Stimulated activated CD4-positive, alpha-beta T cell treated with anti-CD3 and anti-CD28 coated beads, TNF-alpha, amount 100 ng/mL, for 4 hours (primary cell): ENCODE data around the gene KRTAP4-11.
"Not testable (repeated sequence)": the region's sequence is repeated elsewhere in the genome, so short reads cannot be mapped to it uniquely, and the experiment has no call there.

Experiments used
- DNase-seq, 3 experiments: peaks; one replicate each; pipeline ENCODE4 v3.0.0-alpha.2; 2020; ENCODE audit warnings: low read depth in 3 of 3

The KRTAP4-11 gene

GRCh38 chr17:41123991-41124371 is 5.8 kb upstream of the KRTAP4-11 start, which contains the start of gene KRTAP4-12:
Gene KRTAP4-12 (minus strand): TSS chr17:41124182. CDS start chr17:41124122, 60 bp downstream.
- not testable (repeated sequence) for DNase-seq

DNA sequence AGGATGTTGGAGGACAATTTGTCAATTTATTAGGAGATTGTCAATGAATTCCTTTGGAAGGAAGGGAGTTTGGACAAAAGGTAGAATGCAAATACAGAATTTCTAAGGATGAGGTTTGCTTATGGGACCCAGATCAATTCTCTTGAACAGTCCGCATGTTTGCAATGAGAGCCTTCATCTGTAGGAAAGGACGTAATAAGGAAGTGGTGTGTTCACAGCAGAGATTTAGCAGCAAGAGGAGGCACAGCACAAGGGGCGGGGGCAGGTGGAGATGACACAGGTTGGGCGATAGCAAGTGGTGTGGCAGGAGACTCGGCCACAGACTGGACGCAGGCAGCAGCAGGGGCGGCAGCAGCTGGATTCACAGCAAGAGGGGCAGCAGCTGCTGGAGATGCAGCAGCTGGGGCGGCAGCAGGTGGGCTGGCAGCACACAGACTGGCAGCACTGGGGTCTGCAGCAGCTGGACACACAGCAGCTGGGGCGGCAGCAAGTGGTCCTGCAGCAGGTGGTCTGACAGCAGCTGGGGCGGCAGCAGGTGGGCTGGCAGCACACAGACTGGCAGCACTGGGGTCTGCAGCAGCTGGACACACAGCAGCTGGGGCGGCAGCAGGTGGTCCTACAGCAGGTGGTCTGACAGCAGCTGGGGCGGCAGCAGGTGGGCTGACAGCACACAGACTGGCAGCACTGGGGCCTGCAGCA is 5.3 kb upstream of the KRTAP4-11 start:
- DNase-seq = not testable (repeated sequence)

- no peak for DNase-seq
Measured at GRCh38 chr17:41121742-41122141, 3.6 kb upstream of the KRTAP4-11 start.

GRCh38 chr17:41119696-41120690 is 1.8 kb upstream of the KRTAP4-11 start:
- DNase-seq = not testable (repeated sequence)

DNA sequence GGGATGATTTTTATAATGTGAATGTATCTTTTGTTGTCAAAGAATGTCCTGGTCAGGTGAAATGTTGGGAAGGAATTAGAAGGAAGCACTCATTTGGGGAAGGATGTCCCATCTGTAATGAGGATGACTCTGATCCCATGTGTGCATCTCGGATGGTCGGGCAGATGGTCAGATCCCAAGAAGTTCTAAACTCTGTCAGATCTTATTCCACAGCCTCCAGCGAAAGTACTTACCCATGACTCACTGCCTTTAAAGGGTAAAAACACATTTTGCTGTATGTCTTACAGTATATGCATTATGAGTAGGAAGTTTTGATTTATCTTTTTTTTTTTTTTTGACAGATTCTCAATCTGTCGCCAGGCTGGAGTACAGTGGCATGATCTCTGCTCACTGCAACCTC is 548 bp upstream of the KRTAP4-11 start:
- DNase-seq = no peak

DNA sequence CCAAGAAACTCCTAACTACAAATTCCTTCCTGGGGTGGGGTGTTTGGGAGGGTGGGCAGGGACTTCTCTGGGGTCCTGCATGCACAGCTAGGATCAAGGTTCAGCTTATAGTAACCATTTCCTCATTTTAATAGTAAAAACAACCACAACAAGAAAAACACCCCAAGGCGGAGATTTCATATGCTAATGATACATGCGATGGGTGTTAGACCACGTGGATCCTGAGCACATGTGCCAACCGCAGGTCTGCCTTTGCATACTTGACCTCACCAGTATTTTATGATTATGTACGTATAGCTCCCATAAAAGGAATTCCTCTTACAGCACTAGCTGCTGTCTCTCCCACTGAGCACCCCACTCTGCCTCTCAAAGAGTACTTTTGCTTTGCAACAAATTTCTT is 1.9 kb downstream of the KRTAP4-11 start:
- DNase-seq = no peak

GRCh38 chr17:41111151-41111885 is 6.9 kb downstream of the KRTAP4-11 start:
- DNase-seq = no peak

DNA sequence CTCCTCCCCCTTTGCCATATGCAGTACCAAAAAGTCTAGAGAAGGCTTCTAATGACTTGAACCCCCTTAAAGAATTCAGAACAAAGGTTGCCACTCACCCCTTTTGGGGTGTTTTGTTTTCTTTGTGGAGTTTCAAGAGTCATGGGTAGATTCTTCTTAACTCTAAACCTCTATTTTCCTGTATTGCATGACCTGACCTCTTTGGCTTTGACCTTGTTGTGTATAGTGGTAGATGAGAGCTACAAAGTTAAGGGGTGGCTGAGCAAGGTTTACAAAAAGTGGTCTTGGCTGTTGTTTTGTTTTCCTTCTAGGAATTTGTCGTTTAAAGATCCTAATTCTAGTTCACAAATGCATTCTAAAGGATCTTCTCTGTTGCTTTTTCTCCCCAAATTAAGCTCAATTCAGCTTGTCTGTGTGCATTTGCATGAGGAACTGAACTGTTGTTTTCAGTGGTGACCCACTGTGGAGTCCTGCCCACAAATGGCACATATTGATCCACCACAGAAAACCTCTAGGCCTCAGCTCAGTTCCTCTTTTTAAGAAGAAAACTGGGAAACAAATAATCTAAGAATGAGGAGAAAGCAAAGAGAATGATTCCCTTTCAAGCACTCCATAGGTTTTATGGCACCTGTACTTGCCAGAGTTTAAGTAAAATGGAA is 9.3 kb downstream of the KRTAP4-11 start:
- DNase-seq = not testable (repeated sequence)

- no peak for DNase-seq
Measured at GRCh38 chr17:41107941-41108450, 10.2 kb downstream of the KRTAP4-11 start.

GRCh38 chr17:41105347-41105746 is 12.8 kb downstream of the KRTAP4-11 start, which contains the start of gene KRTAP4-9:
Gene KRTAP4-9 (plus strand): TSS chr17:41105389. CDS start chr17:41105389, 0 bp downstream.
- not testable (repeated sequence) for DNase-seq

DNA sequence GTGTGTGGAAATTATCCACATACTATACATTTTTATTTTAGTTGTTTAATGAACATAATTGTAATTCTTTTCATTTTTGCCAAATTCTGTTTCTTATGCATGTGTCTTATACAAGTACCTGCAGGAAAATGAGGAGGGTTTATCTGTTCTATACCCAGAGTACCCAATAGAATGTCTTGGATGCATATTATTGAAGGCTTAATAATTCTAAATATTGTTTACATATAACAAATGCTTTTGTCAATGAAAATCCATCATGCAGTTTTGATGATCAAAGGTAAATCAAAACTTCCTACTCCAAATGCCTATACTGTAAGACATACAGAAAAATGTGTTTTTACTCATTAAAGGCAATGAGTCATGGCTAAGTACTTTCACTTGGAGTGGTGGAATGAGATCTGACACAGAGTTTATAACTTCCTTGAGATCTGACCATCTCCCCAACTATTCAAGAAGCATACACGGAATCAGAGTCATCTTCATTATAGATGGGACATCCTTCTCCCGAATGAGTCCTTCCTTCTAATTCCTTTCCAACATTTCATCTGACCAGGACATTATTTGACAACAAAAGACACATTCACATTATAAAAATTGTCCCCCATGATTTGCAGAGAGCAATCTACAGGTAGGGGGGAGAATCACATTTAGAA is 13.7 kb downstream of the KRTAP4-11 start:
- not testable (repeated sequence) for DNase-seq

GRCh38 chr17:41103896-41104295 is 14.3 kb downstream of the KRTAP4-11 start:
- DNase-seq = no peak

- DNase-seq = no peak
Measured at GRCh38 chr17:41101586-41102259, 16.4 kb downstream of the KRTAP4-11 start, which contains the start of gene KRTAP4-16. Gene KRTAP4-16 (minus strand): TSS chr17:41102209. CDS start chr17:41102209, 0 bp downstream.

DNA sequence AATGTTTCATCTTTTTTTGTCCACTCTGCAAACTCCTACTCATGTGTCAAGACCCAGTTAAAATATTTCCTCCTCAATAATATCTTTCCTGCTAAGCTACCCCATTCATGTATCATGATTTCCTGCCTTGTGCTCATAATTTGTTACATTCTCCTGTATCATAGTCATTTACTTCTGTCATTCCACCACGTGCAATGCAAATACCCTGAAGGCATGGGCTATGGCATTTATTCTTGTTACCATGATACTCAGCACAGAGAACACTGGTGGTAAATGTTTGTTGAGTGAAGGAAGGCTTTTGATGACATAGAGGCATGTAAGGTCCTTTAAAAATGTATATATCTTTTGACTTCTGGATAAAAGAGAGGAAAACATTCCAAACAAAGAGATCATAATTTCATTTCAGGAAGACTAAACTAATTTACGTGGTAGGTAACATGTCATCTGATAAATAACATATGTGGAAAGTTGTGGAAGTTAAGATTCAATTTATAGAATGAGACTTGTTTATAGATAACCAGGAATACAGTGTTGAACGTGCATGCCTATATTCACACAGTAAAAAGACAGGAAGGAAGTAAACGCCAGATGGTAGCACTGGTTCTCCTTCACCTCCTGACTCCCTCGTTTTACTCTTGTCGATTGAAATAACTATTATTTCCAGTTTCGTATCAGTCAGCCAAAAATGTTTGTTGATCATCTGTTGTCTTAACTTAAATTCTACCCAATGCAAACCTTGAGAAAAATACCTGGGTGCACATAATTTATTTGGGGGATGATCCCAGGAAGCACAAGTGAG is 18.3 kb downstream of the KRTAP4-11 start:
- not testable (repeated sequence) for DNase-seq

- no peak for DNase-seq
Measured at GRCh38 chr17:41098481-41098880, 19.7 kb downstream of the KRTAP4-11 start.

- no peak for DNase-seq
Measured at GRCh38 chr17:41098042-41098441, 20.1 kb downstream of the KRTAP4-11 start, which contains the start of gene KRTAP4-8. Gene KRTAP4-8 (minus strand): TSS chr17:41098142. CDS start chr17:41098084, 58 bp downstream.

DNA sequence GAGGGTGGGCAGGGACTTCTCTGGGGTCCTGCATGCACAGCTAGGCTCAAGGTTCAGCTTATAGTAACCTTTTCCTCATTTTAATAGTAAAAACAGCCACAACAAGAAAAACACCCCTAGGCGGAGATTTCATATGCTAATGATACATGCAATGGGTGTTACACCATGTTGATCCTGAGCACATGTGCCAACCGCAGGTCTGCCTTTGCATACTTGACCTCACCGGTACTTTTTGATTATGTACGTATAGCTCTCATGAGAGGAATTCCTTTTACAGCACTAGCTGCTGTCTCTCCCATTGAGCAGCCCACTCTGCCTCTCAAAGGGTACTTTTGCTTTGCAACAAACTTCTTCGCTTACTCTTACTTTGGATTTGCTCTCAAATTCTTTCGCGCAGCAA is 22.1 kb downstream of the KRTAP4-11 start:
- DNase-seq = no peak

GRCh38 chr17:41088760-41089352 is 29.3 kb downstream of the KRTAP4-11 start:
- DNase-seq = not testable (repeated sequence)
